ENCODE results near the gene COASY. TPM values are rescaled to one million over a fixed set of nuclear protein-coding genes. Genes with fewer than 3 reads are reported as not detected.

COASY gene
- 10 to 100 TPM; 62.1 to 66.7 (median 63.9) TPM for polyA plus RNA-seq (ENCODE audit: insufficient read length in 3 of 3)
- long read RNA-seq, donor 1, transcript COASY-202 (10 exons, 2,071 nt) = major isoform, 5 of 9 reads
- long read RNA-seq, donor 1, partial matches to known transcripts = 0 of 9 reads
- long read RNA-seq, donor 1, other reads (novel, unspliced or antisense) = 0 of 9 reads
- long read RNA-seq, donor 2, transcript COASY-201 (9 exons, 2,458 nt) = minor isoform, 8 of 24 reads
- long read RNA-seq, donor 2, transcript COASY-202 (10 exons, 2,071 nt) = major isoform, 9 of 24 reads
- long read RNA-seq, donor 2, partial matches to known transcripts = 5 of 24 reads
- long read RNA-seq, donor 2, other reads (novel, unspliced or antisense) = 0 of 24 reads
- long read RNA-seq, donor 3, transcript COASY-201 (9 exons, 2,458 nt) = major isoform, 5 of 13 reads
- long read RNA-seq, donor 3, transcript COASY-202 (10 exons, 2,071 nt) = major isoform, 5 of 13 reads
- long read RNA-seq, donor 3, partial matches to known transcripts = 0 of 13 reads
- long read RNA-seq, donor 3, other reads (novel, unspliced or antisense) = 0 of 13 reads
- long read RNA-seq, donor 4, partial matches to known transcripts = 0 of 6 reads
- long read RNA-seq, donor 4, other reads (novel, unspliced or antisense) = 0 of 6 reads
- long read RNA-seq, donor 5, partial matches to known transcripts = 0 of 5 reads
- long read RNA-seq, donor 5, other reads (novel, unspliced or antisense) = 0 of 5 reads
- long read RNA-seq, donor 6, partial matches to known transcripts = 0 of 6 reads
- long read RNA-seq, donor 6, other reads (novel, unspliced or antisense) = 0 of 6 reads
- long read RNA-seq, donor 7, transcript COASY-201 (9 exons, 2,458 nt) = major isoform, 6 of 11 reads
- long read RNA-seq, donor 7, partial matches to known transcripts = 0 of 11 reads
- long read RNA-seq, donor 7, other reads (novel, unspliced or antisense) = 0 of 11 reads
- long read RNA-seq, donor 8, transcript COASY-201 (9 exons, 2,458 nt) = major isoform, 5 of 5 reads
- long read RNA-seq, donor 8, partial matches to known transcripts = 0 of 5 reads
- long read RNA-seq, donor 8, other reads (novel, unspliced or antisense) = 0 of 5 reads
- long read RNA-seq, donor 9, transcript COASY-202 (10 exons, 2,071 nt) = major isoform, 5 of 18 reads
- long read RNA-seq, donor 9, partial matches to known transcripts = 8 of 18 reads
- long read RNA-seq, donor 9, other reads (novel, unspliced or antisense) = 0 of 18 reads
- long read RNA-seq, donor 10, partial matches to known transcripts = 10 of 16 reads
- long read RNA-seq, donor 10, other reads (novel, unspliced or antisense) = 0 of 16 reads
- long read RNA-seq, donor 11, partial matches to known transcripts = 5 of 10 reads
- long read RNA-seq, donor 11, other reads (novel, unspliced or antisense) = 0 of 10 reads
- long read RNA-seq, donor 12, transcript COASY-202 (10 exons, 2,071 nt) = major isoform, 10 of 19 reads
- long read RNA-seq, donor 12, transcript COASY-201 (9 exons, 2,458 nt) = minor isoform, 9 of 19 reads
- long read RNA-seq, donor 12, partial matches to known transcripts = 0 of 19 reads
- long read RNA-seq, donor 12, other reads (novel, unspliced or antisense) = 0 of 19 reads
- long read RNA-seq, donor 13, partial matches to known transcripts = 0 of 4 reads
- long read RNA-seq, donor 13, other reads (novel, unspliced or antisense) = 0 of 4 reads
- long read RNA-seq, donor 14 = 0 reads
- long read RNA-seq, donor 15 = 0 reads
- long read RNA-seq, donor 16, transcript COASY-201 (9 exons, 2,458 nt) = major isoform, 6 of 30 reads
- long read RNA-seq, donor 16, transcript COASY-202 (10 exons, 2,071 nt) = minor isoform, 5 of 30 reads
- long read RNA-seq, donor 16, partial matches to known transcripts = 16 of 30 reads
- long read RNA-seq, donor 16, other reads (novel, unspliced or antisense) = 0 of 30 reads

GRCh38 chr17:42561897-42562387 is at the start of gene COASY:
TSS of gene COASY (plus strand) at chr17:42562148. CDS start at chr17:42562623, 475 bp downstream.
- peak; percentile 98 for DNase-seq

GRCh38 chr17:42512246-42512645 is 49.7 kb upstream of the COASY start:
- DNase-seq = no peak

GRCh38 chr17:42512733-42513251 is 49.2 kb upstream of the COASY start:
- DNase-seq = no peak

GRCh38 chr17:42513686-42514085 is 48.3 kb upstream of the COASY start:
- DNase-seq = no peak

- DNase-seq = no peak
Measured at GRCh38 chr17:42514279-42514678, 47.7 kb upstream of the COASY start.

GRCh38 chr17:42514867-42515266 is 47.1 kb upstream of the COASY start:
- DNase-seq = no peak

- no peak for DNase-seq
Measured at GRCh38 chr17:42517516-42517915, 44.4 kb upstream of the COASY start.

- no peak for DNase-seq
Measured at GRCh38 chr17:42518046-42518754, 43.7 kb upstream of the COASY start.

- DNase-seq = no peak
Measured at GRCh38 chr17:42518755-42519545, 43.0 kb upstream of the COASY start.

- DNase-seq = peak; percentile 93
Measured at GRCh38 chr17:42519546-42520491, 42.1 kb upstream of the COASY start.

- DNase-seq = no peak
Measured at GRCh38 chr17:42520540-42520951, 41.4 kb upstream of the COASY start.

- no peak for DNase-seq
Measured at GRCh38 chr17:42521036-42521435, 40.9 kb upstream of the COASY start.

GRCh38 chr17:42521666-42522262 is 40.2 kb upstream of the COASY start:
- no peak for DNase-seq

- no peak for DNase-seq
Measured at GRCh38 chr17:42522263-42522790, 39.6 kb upstream of the COASY start.

GRCh38 chr17:42522798-42523278 is 39.1 kb upstream of the COASY start:
- DNase-seq = no peak

GRCh38 chr17:42525221-42525620 is 36.7 kb upstream of the COASY start:
- DNase-seq = no peak
